Stimulated activated CD4-positive, alpha-beta T cell treated with anti-CD3 and anti-CD28 coated beads, Interleukin-1b, Interleukin-23, amount 100 ng/mL, for 1 hour (primary cell): ENCODE data around the gene SORBS2.

Experiments
- DNase-seq, 2 donors: peaks; one replicate each; pipeline ENCODE4 v3.0.0-alpha.2; 2020; ENCODE audit warnings: low read depth in 2 of 2

SORBS2 gene

GRCh38 chr4:185590982-185591381 lies 221.0 kb downstream of the SORBS2 start:
- DNase-seq = no peak

GRCh38 chr4:185589067-185589836 lies 222.7 kb downstream of the SORBS2 start:
- no peak for DNase-seq

DNA sequence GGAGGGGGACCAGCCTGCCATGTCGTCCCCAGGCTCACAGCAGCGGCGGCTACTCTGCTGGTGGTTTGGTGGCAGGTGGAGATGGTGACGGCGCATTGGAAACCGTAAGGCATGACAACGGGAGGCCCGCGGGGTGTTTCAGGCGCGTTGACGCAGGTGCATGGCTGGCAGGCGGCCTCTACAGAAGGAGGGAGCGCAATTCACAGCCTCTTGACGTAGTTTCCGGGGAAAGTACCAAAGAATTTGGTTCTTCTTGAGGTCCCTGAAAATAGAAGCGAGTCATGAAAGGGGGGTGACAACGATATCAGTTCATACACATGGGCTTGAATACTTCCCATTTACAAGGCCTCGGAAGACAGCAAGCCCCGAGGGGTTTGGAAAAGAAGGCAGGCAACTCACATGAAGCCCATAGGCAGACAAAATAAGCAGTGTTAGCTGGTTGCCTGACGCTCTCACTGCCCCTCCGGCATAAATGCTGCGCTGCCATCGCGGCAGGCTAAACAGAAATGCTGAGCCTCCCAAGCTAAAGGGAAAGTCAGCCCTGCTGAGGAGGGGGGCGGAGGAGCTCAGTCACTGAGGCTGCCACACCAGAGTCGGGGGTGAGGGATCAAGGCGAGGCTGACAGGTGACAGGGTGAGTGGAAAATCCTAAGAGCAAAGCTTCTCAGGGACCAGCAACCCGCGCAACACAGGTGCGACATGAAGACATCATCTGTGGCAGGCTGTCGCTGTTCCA lies 224.4 kb downstream of the SORBS2 start:
- DNase-seq = peak; percentile 8 to 44

DNA sequence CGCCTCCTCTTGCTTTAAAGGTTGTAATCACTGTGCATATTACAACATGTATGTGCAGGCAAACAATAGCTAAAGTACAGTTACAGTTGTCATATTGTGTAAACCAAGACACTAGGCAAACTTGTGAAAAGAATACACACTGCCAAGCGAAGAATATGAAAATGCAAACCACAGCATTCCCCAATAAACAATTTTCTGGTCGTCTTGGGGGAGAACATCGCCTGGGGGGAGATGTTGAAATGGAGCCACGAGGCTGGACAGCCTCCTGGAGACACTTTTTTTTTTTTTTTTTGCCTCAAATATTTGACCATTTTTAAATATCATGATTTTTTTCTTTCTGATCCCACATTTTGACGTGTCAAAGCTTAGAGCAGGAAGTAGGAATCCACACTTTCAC lies 225.0 kb downstream of the SORBS2 start:
- DNase-seq = no peak

- no peak for DNase-seq
Measured at GRCh38 chr4:185585211-185585610, 226.8 kb downstream of the SORBS2 start.

DNA sequence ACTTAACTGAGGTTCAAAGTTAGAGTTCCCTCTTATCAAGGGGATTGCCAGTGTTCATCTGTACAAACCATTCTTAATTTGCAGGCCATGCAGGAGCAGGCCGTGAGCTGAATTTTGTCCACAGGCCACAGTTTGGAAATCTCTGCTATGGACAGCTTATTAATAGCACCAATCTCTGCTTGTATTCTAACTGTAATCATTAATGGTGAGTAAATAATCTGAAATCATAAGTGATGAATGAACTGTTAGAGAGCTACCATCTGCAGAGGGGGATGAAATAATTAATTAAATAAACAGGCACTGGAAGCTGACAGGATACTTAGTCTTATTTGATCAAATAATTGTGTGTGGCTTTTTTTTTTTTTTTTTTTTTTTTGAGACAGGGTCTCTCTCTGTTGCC lies 228.2 kb downstream of the SORBS2 start:
- DNase-seq = no peak

GRCh38 chr4:185582651-185583400 lies 229.2 kb downstream of the SORBS2 start:
- DNase-seq = no peak

DNA sequence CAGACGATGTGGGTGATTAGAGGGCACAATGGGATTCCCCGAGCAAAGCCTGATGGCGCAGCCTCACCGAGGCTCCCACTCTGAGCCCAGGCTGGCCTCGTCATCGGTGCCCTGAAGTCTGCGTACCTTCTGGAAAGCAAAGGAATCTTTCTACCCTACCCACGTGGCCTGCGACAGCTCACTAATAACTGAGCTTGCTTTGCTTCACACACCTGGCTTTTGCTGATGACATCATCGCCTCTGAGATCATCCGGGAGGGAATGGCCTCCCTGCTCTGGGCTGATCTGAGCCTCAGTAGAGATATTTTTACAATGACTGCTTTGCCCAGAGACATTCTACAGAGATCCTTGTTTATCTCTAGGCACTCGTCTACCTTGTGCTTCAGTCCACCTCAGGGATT lies 231.3 kb downstream of the SORBS2 start:
- DNase-seq = no peak

GRCh38 chr4:185578284-185578683 lies 233.7 kb downstream of the SORBS2 start:
- DNase-seq = no peak

GRCh38 chr4:185576962-185577950 lies 234.7 kb downstream of the SORBS2 start:
- no peak for DNase-seq

- no peak for DNase-seq
Measured at GRCh38 chr4:185576314-185576961, 235.6 kb downstream of the SORBS2 start.

- DNase-seq = no peak
Measured at GRCh38 chr4:185573651-185574199, 238.3 kb downstream of the SORBS2 start.

DNA sequence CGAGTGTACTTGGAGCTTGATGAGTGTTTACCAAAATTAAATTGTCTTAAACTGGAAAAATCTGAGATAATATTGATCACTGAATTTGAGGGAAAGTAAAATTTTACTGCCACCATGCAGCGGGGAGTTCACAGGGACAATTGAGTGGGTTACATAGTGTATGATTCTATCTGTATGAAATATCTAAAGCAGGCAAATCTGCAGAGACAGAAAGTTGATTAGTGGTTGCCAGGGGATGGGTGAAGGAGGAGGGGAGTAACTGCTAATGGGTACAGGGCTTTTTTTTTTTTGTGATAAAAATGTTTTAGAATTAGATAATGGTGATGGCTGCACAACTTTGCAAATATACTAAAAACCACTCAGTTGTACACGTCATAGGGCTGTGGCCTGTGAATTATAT lies 241.3 kb downstream of the SORBS2 start:
- DNase-seq = no peak

DNA sequence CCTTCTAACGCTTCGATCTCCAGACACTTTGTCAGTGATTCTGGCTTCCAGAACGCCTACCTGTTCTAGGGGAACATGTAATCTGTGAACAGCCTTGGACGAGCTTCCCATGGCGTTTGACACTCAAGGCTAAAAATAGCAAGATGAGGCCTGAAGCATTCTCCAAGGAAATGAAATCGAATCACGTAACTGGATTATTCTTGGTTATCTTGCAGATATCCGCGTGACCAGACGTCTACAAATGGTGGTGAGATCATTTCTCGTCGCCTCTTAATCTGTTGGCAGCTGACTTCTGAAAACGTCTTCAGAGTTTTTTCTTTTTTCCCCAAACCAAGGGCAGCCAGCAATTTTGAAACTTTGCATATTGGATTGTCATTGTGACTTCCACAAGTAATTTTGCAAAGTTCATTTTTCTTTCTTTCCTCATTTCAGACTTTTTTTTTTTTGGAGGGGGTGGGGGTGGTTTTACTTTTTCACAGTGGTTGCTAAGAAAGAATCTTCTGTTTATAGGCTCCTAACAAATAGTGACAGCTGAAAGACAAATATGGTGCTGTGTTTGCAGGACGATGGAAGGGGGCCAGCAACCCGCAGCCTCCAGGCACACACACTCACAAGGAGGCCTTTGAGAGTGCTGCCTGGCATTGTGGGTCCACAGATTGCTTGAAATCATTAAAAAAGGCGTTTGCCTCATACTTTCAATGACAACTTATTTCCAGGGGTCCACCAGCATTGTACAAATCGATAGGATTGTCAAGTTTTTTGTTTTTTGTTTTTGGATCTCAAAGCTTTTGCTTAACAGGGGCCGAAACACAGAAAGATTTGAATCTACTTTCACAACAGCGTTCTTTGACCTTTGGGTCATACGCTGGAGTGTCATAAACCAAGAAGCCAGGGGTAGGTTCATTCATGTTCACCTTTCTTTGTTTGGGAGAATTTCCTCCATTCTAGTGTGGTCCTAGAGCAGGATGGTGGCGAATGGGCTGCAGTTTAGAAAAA lies 244.3 kb downstream of the SORBS2 start:
- no peak for DNase-seq

DNA sequence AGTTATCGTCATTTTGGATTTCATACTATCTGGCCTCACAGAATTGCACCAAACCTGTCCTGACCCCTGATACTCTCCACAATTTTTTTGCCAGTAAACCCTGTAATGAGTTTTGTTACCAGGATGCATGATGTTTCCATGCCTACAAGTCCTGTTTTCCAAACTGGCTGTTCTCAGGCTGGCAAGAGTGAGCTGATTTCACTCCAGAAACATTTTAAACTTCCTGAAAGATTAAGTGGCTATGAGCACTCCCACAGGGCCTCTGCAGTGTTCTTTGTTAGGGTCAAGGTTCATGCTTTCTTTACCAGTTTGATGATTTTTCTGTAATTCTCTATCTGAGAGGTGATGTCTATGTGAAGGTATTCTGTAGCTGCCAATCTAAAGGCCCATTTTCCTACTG lies 245.0 kb downstream of the SORBS2 start:
- DNase-seq = no peak

DNA sequence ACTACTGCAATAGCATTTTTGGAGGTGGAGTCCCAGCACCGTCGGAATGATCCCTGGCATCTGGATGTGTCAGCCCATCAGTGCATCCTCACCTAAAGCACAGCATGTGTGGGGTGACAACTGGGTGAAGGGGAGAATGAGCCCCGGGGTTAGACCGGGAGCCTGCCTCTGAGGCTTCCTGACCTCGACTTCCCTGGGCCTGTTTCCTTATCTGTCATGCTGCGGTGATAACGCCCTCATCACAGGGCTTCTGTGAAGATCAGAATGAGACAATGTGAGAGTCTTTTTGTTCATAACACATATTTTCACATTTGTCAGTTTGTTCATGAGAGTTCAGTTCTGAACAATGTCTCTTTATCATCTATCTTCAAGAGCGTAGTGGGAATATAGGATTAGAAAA lies 245.6 kb downstream of the SORBS2 start:
- no peak for DNase-seq

GRCh38 chr4:185565696-185566095 lies 246.3 kb downstream of the SORBS2 start:
- no peak for DNase-seq

GRCh38 chr4:185564349-185564748 lies 247.6 kb downstream of the SORBS2 start:
- DNase-seq = no peak

- DNase-seq = no peak
Measured at GRCh38 chr4:185562531-185562930, 249.5 kb downstream of the SORBS2 start.
